H9 (cell line): Measurements from ENCODE around the gene ZGRF1. TPM values are rescaled to one million over a fixed set of nuclear protein-coding genes. Genes with fewer than 3 reads are reported as not detected.
"Not testable (repeated sequence)": the region's sequence is repeated elsewhere in the genome, so short reads cannot be mapped to it uniquely, and the experiment has no call there.

ENCODE experiments used
- DNase-seq: peaks from one replicate; pipeline ENCODE4 v3.0.0-alpha.2; 2017
- H2AFZ ChIP-seq: one replicate; pipeline ENCODE4 v1.6.1; 2013; ENCODE audit warnings: mild to moderate bottlenecking, low read length, control low read depth, moderate library complexity
- H2AK5ac ChIP-seq: 2 replicates; pipeline ENCODE4 v1.6.1; 2013; ENCODE audit warnings: low read length, control low read depth, mixed read lengths; ENCODE audit not compliant: insufficient read length
- H2BK120ac ChIP-seq: one replicate; pipeline ENCODE4 v1.6.1; 2013; ENCODE audit warnings: low read depth, mild to moderate bottlenecking, low read length, control low read depth, inconsistent platforms; ENCODE audit not compliant: poor library complexity, severe bottlenecking
- H2BK12ac ChIP-seq: 2 replicates; pipeline ENCODE4 v1.6.1; 2013; ENCODE audit warnings: low read length, control low read depth, mixed read lengths, low read depth; ENCODE audit not compliant: insufficient read length
- H2BK15ac ChIP-seq: 2 replicates; pipeline ENCODE4 v1.6.1; 2013; ENCODE audit warnings: low read depth, low read length, control low read depth
- H2BK20ac ChIP-seq: one replicate; pipeline ENCODE4 v1.6.1; 2013; ENCODE audit warnings: low read depth, mild to moderate bottlenecking, low read length, control low read depth, inconsistent platforms; ENCODE audit not compliant: poor library complexity, severe bottlenecking
- H2BK5ac ChIP-seq: 2 replicates; pipeline ENCODE4 v1.6.1; 2013; ENCODE audit warnings: low read length, control low read depth, mixed read lengths; ENCODE audit not compliant: insufficient read length
- H3K14ac ChIP-seq: 2 replicates; pipeline ENCODE4 v1.6.1; 2013; ENCODE audit warnings: low read length, control low read depth; ENCODE audit not compliant: insufficient read depth
- H3K18ac ChIP-seq: 2 replicates; pipeline ENCODE4 v1.6.1; 2013; ENCODE audit warnings: low read depth, mild to moderate bottlenecking, mixed read lengths, low read length, control low read depth; ENCODE audit not compliant: insufficient read length
- H3K23ac ChIP-seq: 2 replicates; pipeline ENCODE4 v1.6.1; 2013; ENCODE audit warnings: low read length, control low read depth, mixed read lengths, low read depth; ENCODE audit not compliant: insufficient read length
- H3K23me2 ChIP-seq: 2 replicates; pipeline ENCODE4 v1.6.1; 2013; ENCODE audit warnings: low read depth, mild to moderate bottlenecking, mixed read lengths, low read length, control low read depth; ENCODE audit not compliant: insufficient read length, poor library complexity, severe bottlenecking
- H3K27ac ChIP-seq: 2 replicates; pipeline ENCODE4 v1.5.1; 2013; ENCODE audit warnings: low read length, control low read depth, mixed read lengths, low read depth; ENCODE audit not compliant: insufficient read length
- H3K27me3 ChIP-seq: 2 replicates; pipeline ENCODE4 v1.6.1; 2013; ENCODE audit warnings: low read length, control low read depth, inconsistent platforms; ENCODE audit not compliant: insufficient read depth
- H3K4ac ChIP-seq: 2 replicates; pipeline ENCODE4 v1.6.1; 2013; ENCODE audit warnings: low read depth, mild to moderate bottlenecking, control low read depth, inconsistent platforms, low read length, moderate library complexity
- H3K4me1 ChIP-seq: 2 replicates; pipeline ENCODE4 v1.6.1; 2013; ENCODE audit warnings: low read length, control low read depth, inconsistent platforms; ENCODE audit not compliant: insufficient read depth
- H3K4me2 ChIP-seq: 2 replicates; pipeline ENCODE4 v1.6.1; 2013; ENCODE audit warnings: low read length, control low read depth, mixed read lengths; ENCODE audit not compliant: insufficient read length, insufficient read depth
- H3K56ac ChIP-seq: 2 replicates; pipeline ENCODE4 v1.6.1; 2013; ENCODE audit warnings: low read depth, mild to moderate bottlenecking, mixed read lengths, low read length, control low read depth; ENCODE audit not compliant: insufficient read length
- H3K79me1 ChIP-seq: 2 replicates; pipeline ENCODE4 v1.6.1; 2013; ENCODE audit warnings: low read depth, mild to moderate bottlenecking, moderate library complexity, low read length, control low read depth, inconsistent platforms; ENCODE audit not compliant: insufficient read depth, poor library complexity, severe bottlenecking
- H3K79me2 ChIP-seq: 2 replicates; pipeline ENCODE4 v1.6.1; 2013; ENCODE audit warnings: low read length, control low read depth, inconsistent platforms; ENCODE audit not compliant: insufficient read depth
- H3K9ac ChIP-seq: 2 replicates; pipeline ENCODE4 v1.6.1; 2013; ENCODE audit warnings: low read length, control low read depth, mixed read lengths; ENCODE audit not compliant: insufficient read length; ENCODE audit errors: extremely low read depth
- H3K9me3 ChIP-seq: one replicate; pipeline ENCODE4 v1.6.1; 2013; ENCODE audit warnings: low read depth, low read length, inconsistent platforms; ENCODE audit not compliant: control insufficient read depth
- H3T11ph ChIP-seq: one replicate; pipeline ENCODE4 v1.6.1; 2013; ENCODE audit warnings: mild to moderate bottlenecking, low read length, control low read depth, inconsistent platforms
- H4K20me1 ChIP-seq: one replicate; pipeline ENCODE4 v1.6.1; 2013; ENCODE audit not compliant: control insufficient read depth, insufficient read length, insufficient read depth
- H4K5ac ChIP-seq: 2 replicates; pipeline ENCODE4 v1.6.1; 2013; ENCODE audit warnings: low read depth, mild to moderate bottlenecking, mixed read lengths, low read length, control low read depth; ENCODE audit not compliant: insufficient read length
- H4K8ac ChIP-seq: replicated peaks from 2 replicates; pipeline ENCODE4 v1.6.1; 2013; ENCODE audit warnings: low read length, control low read depth, mixed read lengths, low read depth; ENCODE audit not compliant: insufficient read length
- H4K91ac ChIP-seq: 2 replicates; pipeline ENCODE4 v1.6.1; 2013; ENCODE audit warnings: low read depth, mild to moderate bottlenecking, moderate library complexity, mixed read lengths, low read length, control low read depth; ENCODE audit not compliant: insufficient read length
- H3K27ac Mint-ChIP-seq, 3 experiments: 2 replicates in 2 of 3; 3 replicates in 1 of 3; pipeline ENCODE4 v1.8.0; 2020 to 2021; ENCODE audit warnings: mixed read lengths in 3 of 3, mild to moderate bottlenecking in 1 of 3, moderate library complexity in 1 of 3
- H3K27me3 Mint-ChIP-seq: 2 replicates; pipeline ENCODE4 v1.8.0; 2021; ENCODE audit warnings: low read depth, mild to moderate bottlenecking, moderate library complexity, mixed read lengths
- H3K36me3 Mint-ChIP-seq, 3 experiments: 2 replicates in 2 of 3; 3 replicates in 1 of 3; pipeline ENCODE4 v1.8.0; 2020 to 2021; ENCODE audit warnings: low read depth in 3 of 3, mixed read lengths in 3 of 3; ENCODE audit not compliant: insufficient read depth in 1 of 3
- H3K4me1 Mint-ChIP-seq, 2 experiments: 2 replicates each; pipeline ENCODE4 v1.8.0; 2020; ENCODE audit warnings: mixed read lengths in 2 of 2
- H3K4me3 Mint-ChIP-seq, 2 experiments: 2 replicates in 1 of 2; 3 replicates in 1 of 2; pipeline ENCODE4 v1.8.0; 2020 to 2021; ENCODE audit warnings: mild to moderate bottlenecking in 2 of 2, mixed read lengths in 2 of 2, moderate library complexity in 1 of 2
- H3K9me3 Mint-ChIP-seq, 2 experiments: 2 replicates in 1 of 2; 3 replicates in 1 of 2; pipeline ENCODE4 v1.8.0; 2020; ENCODE audit warnings: mild to moderate bottlenecking in 2 of 2, mixed read lengths in 2 of 2, moderate library complexity in 1 of 2
- WGBS: extraction: QIAGEN DNeasy Blood & Tissue Kit; methylation state at CpG from one replicate; pipeline ENCODE4 v1.1.7; 2013; ENCODE audit warnings: missing lambda C conversion rate, low lambda C conversion rate, mixed read lengths; ENCODE audit not compliant: insufficient read length; ENCODE audit errors: extremely low coverage; 5-methylcytosine and 5-hydroxymethylcytosine counted together
- total RNA-seq: library from RNA; stranded (reverse); gene quantifications from 2 replicates; pipeline ENCODE4 v1.2.1, GENCODE V29; 2021
- TF ChIP-seq, protein P1 (sequence below): fragments of 200-600 bp; sonication (generic); conservative IDR thresholded peaks from 3 replicates; pipeline ENCODE4 v1.8.0; 2021; ENCODE audit warnings: antibody characterized with exemption, mild to moderate bottlenecking

Gene ZGRF1
- total RNA-seq, 1 experiment from 2014 or later, result 38.3 TPM

DNA sequence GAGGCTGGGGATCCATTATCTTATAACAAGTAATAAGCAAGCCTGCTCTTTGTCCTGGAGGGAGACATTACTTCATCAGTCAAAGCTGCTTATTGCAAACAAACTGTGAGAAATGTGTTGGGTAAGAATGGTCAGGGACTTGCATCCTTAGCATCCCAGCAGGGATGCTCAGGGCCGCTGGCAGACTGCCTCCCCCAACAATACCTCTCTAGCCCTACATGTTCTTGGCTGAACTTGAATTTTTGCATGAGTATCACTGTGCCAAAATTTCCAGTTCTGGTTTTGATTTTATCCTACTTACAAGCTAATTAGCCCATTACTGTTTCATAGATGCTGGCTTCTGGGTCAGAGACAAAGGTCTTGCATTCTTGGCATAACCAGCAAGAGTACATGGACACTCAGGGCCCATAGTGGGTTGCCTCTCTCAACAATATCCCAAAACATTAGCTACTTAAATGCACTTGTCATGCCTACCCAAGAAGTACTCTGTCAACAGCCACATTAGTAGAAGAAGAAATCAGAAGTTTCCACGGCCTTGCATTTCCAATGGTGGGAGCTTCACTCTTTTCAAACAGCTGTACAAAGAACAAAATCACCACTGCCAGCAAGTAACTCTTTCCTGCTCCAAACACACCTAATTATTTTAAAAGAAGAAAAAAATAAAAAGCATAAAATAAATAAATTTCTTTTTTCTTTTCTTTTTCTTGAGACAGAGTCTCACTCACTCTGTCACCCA lies 78.9 kb downstream of the ZGRF1 start:
- H2BK20ac ChIP-seq, result no peak overlapping the region
- H3K36me3 Mint-ChIP-seq, result peaks cover 5 to 33% (median 31%) of the 10 kb centered on the region in 3 experiments; a peak in 6 of 7 replicates
- H4K91ac ChIP-seq, result no peak overlapping the region
- H3K27me3 ChIP-seq, result no peaks in the 10 kb centered on the region
- H2AFZ ChIP-seq, result no peak overlapping the region
- no peak overlapping the region for H3K18ac ChIP-seq
- H2BK15ac ChIP-seq, result no peak overlapping the region
- no peaks in the 10 kb centered on the region for H3K23me2 ChIP-seq
- no peak overlapping the region for H4K5ac ChIP-seq
- no peaks in the 10 kb centered on the region for H3K4me1 ChIP-seq
- H3K9me3 ChIP-seq, result no peaks in the 10 kb centered on the region
- no peak overlapping the region for H2BK120ac ChIP-seq
- H3K27me3 Mint-ChIP-seq, result no peaks in the 10 kb centered on the region
- DNase-seq, result no peak
- no peak overlapping the region for H2AK5ac ChIP-seq
- H3K14ac ChIP-seq, result no peak overlapping the region
- TF ChIP-seq, protein P1, sequence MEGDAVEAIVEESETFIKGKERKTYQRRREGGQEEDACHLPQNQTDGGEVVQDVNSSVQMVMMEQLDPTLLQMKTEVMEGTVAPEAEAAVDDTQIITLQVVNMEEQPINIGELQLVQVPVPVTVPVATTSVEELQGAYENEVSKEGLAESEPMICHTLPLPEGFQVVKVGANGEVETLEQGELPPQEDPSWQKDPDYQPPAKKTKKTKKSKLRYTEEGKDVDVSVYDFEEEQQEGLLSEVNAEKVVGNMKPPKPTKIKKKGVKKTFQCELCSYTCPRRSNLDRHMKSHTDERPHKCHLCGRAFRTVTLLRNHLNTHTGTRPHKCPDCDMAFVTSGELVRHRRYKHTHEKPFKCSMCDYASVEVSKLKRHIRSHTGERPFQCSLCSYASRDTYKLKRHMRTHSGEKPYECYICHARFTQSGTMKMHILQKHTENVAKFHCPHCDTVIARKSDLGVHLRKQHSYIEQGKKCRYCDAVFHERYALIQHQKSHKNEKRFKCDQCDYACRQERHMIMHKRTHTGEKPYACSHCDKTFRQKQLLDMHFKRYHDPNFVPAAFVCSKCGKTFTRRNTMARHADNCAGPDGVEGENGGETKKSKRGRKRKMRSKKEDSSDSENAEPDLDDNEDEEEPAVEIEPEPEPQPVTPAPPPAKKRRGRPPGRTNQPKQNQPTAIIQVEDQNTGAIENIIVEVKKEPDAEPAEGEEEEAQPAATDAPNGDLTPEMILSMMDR, result no peak
- H3K9ac ChIP-seq, result no peak overlapping the region
- H2BK12ac ChIP-seq, result no peak overlapping the region
- H3K79me1 ChIP-seq, result no peaks in the 10 kb centered on the region
- no peak overlapping the region for H3K23ac ChIP-seq
- H3K4me3 Mint-ChIP-seq, result no peak overlapping the region
- H4K20me1 ChIP-seq, result no peaks in the 10 kb centered on the region
- no CpG with 5 or more reads among the region's 2 CpGs for WGBS
- H3K4ac ChIP-seq, result no peak overlapping the region
- no peak overlapping the region for H3K4me2 ChIP-seq
- H3K79me2 ChIP-seq, result no peaks in the 10 kb centered on the region
- H3K9me3 Mint-ChIP-seq, result no peaks in the 10 kb centered on the region
- H3K4me1 Mint-ChIP-seq, result peaks cover 7 to 9% of the 10 kb centered on the region in 2 experiments
- no peak overlapping the region for H3K27ac ChIP-seq
- H3T11ph ChIP-seq, result no peak overlapping the region
- H3K27ac Mint-ChIP-seq, result peak overlapping the region in 2 of 3 experiments; percentile 44 to 61; a peak in 4 of 7 replicates
- no peak overlapping the region for H2BK5ac ChIP-seq
- no peak overlapping the region for H4K8ac ChIP-seq
- no peak overlapping the region for H3K56ac ChIP-seq

DNA sequence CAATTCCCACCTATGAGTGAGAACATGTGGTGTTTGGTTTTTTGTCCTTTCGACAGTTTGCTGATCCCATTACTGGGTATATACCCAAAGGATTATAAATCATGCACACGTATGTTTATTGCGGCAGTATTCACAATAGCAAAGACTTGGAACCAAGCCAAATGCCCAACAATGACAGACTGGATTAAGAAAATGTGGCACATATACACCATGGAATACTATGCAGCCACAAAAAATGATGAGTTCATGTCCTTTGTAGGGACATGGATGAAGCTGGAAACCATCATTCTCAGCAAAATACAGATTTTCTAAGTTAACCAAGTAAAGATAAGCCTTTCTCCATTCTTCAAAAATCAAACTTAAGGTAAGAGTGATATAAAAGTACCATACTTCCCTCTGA lies 82.4 kb downstream of the ZGRF1 start:
- not testable (repeated sequence) for H2BK120ac ChIP-seq, DNase-seq, H3K4me2 ChIP-seq, H3T11ph ChIP-seq, H2BK20ac ChIP-seq, H3K27me3 Mint-ChIP-seq, H3K9ac ChIP-seq, H3K18ac ChIP-seq, H3K56ac ChIP-seq, H3K14ac ChIP-seq, H3K23me2 ChIP-seq, H3K79me1 ChIP-seq, H3K4me1 Mint-ChIP-seq, H3K9me3 Mint-ChIP-seq, H3K27me3 ChIP-seq, H4K5ac ChIP-seq, H2BK5ac ChIP-seq, H2BK15ac ChIP-seq, H3K9me3 ChIP-seq, H4K8ac ChIP-seq, H4K20me1 ChIP-seq, H2AK5ac ChIP-seq, H3K4me3 Mint-ChIP-seq, H3K23ac ChIP-seq, H3K4ac ChIP-seq, H2AFZ ChIP-seq, H3K27ac ChIP-seq, H3K4me1 ChIP-seq, H2BK12ac ChIP-seq, H3K79me2 ChIP-seq, H3K27ac Mint-ChIP-seq, H4K91ac ChIP-seq
- peaks cover 7 to 31% (median 25%) of the 10 kb centered on the region in 3 experiments; a peak in 6 of 7 replicates for H3K36me3 Mint-ChIP-seq
- no CpG with 5 or more reads among the region's 3 CpGs for WGBS
